CD4-positive, alpha-beta T cell treated with Interleukin-2 at 100 ng/mL for 4 hours (primary cell): ENCODE measurements around the gene HOXD11.

Experiments used
- DNase-seq: peaks from one replicate; pipeline ENCODE4 v3.0.0-alpha.2; 2020; ENCODE audit warnings: low spot score

The HOXD11 gene

GRCh38 chr2:176106581-176107539, at the start of gene HOXD11:
TSS of gene HOXD11 (plus strand) at chr2:176107280. CDS start at chr2:176107356, 76 bp downstream.
- no peak for DNase-seq

GRCh38 chr2:176063958-176064357, 43.1 kb upstream of the HOXD11 start:
- no peak for DNase-seq

GRCh38 chr2:176066645-176067588, 40.2 kb upstream of the HOXD11 start:
- no peak for DNase-seq

GRCh38 chr2:176067589-176068418, 39.3 kb upstream of the HOXD11 start:
- DNase-seq: no peak

GRCh38 chr2:176068419-176068832, 38.7 kb upstream of the HOXD11 start:
- DNase-seq: no peak

GRCh38 chr2:176071330-176072291, 35.5 kb upstream of the HOXD11 start:
- no peak for DNase-seq

GRCh38 chr2:176072292-176072669, 34.8 kb upstream of the HOXD11 start:
- DNase-seq: no peak

- DNase-seq: no peak
Observed at GRCh38 chr2:176072951-176073904, 33.9 kb upstream of the HOXD11 start.

- DNase-seq: no peak
Observed at GRCh38 chr2:176074919-176075425, 32.1 kb upstream of the HOXD11 start.

GRCh38 chr2:176075481-176075880, 31.6 kb upstream of the HOXD11 start:
- DNase-seq: no peak

- DNase-seq: no peak
Observed at GRCh38 chr2:176076063-176076462, 31.0 kb upstream of the HOXD11 start.

GRCh38 chr2:176076796-176077195, 30.3 kb upstream of the HOXD11 start:
- no peak for DNase-seq

- no peak for DNase-seq
Observed at GRCh38 chr2:176078541-176079284, 28.4 kb upstream of the HOXD11 start.

- no peak for DNase-seq
Observed at GRCh38 chr2:176079285-176079830, 27.7 kb upstream of the HOXD11 start.

GRCh38 chr2:176079831-176080539, 27.1 kb upstream of the HOXD11 start:
- no peak for DNase-seq

GRCh38 chr2:176080540-176081375, 26.3 kb upstream of the HOXD11 start:
- DNase-seq: no peak
